Measurements from ENCODE around the gene AOAH.

DNA sequence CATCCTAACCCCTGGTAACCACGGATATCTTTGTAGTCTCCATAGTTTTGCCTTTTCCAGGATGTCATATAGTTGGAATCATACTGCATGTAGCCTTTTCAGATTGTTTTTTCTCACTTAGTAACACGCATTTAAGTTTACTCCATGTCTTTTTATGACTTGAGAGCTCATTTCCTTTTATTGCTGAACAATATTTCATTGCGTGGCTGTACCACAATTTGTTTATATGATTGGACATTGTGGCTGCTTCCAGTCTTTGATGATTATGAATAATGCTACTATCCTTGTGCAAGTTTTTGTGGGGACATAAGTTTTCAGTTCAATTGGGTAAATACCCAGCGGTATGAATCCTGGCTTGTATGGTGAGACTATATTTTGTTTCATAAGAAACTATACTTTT, 60.8 kb downstream of the AOAH start:
- no peak for TF ChIP-seq POLR2AphosphoS5 (IDR thresholded peaks at IDR 0.05; ENCODE audit: low read depth, low read length)
- TF ChIP-seq CTCF (CRISPR knock-in tag; IDR thresholded peaks at IDR 0.05), result no peak
- no peak for TF ChIP-seq EZH2 (conservative IDR thresholded peaks at IDR 0.05; ENCODE audit: low read depth, low read length)
- no peak for TF ChIP-seq THYN1 (CRISPR knock-in tag; IDR thresholded peaks at IDR 0.05; ENCODE audit: borderline replicate concordance, low read depth)
- no peak for TF ChIP-seq ZNF501 (CRISPR knock-in tag; IDR thresholded peaks at IDR 0.05)
- no peak for TF ChIP-seq ZNF431 (CRISPR knock-in tag; IDR thresholded peaks at IDR 0.05; ENCODE audit: borderline replicate concordance, low read depth)
- TF ChIP-seq FOXK1 (CRISPR knock-in tag; IDR thresholded peaks at IDR 0.05; ENCODE audit: borderline replicate concordance, low read depth), result no peak
- no peak for TF ChIP-seq ZNF160 (CRISPR knock-in tag; IDR thresholded peaks at IDR 0.05)
- TF ChIP-seq, protein P1, sequence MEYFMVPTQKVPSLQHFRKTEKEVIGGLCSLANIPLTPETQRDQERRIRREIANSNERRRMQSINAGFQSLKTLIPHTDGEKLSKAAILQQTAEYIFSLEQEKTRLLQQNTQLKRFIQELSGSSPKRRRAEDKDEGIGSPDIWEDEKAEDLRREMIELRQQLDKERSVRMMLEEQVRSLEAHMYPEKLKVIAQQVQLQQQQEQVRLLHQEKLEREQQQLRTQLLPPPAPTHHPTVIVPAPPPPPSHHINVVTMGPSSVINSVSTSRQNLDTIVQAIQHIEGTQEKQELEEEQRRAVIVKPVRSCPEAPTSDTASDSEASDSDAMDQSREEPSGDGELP (IDR thresholded peaks at IDR 0.05; ENCODE audit: borderline replicate concordance, low read depth), result no peak
- no peak for TF ChIP-seq CHD2 (IDR thresholded peaks at IDR 0.05; ENCODE audit: low read depth, low read length)

All from HepG2 (cell line).